WTC11 (cell line): ENCODE data around the gene GATB.

Source experiments
- IRF2 ChIP-seq: sonication (generic); formaldehyde crosslinking; IDR thresholded peaks from 2 replicates; pipeline ENCODE4 v1.8.0; 2022; ENCODE audit warnings: low read depth, missing genetic modification reagents, borderline replicate concordance
- JUN ChIP-seq: sonication (generic); formaldehyde crosslinking; IDR thresholded peaks from 2 replicates; pipeline ENCODE4 v1.8.0; 2023; ENCODE audit warnings: mild to moderate bottlenecking, missing genetic modification reagents
- TF ChIP-seq, protein P1 (sequence below): fragments of 250-450 bp; sonication (Bioruptor Pico); IDR thresholded peaks from 2 replicates; pipeline ENCODE4 v1.9.0; 2021; ENCODE audit warnings: mild to moderate bottlenecking, borderline replicate concordance

DNA sequence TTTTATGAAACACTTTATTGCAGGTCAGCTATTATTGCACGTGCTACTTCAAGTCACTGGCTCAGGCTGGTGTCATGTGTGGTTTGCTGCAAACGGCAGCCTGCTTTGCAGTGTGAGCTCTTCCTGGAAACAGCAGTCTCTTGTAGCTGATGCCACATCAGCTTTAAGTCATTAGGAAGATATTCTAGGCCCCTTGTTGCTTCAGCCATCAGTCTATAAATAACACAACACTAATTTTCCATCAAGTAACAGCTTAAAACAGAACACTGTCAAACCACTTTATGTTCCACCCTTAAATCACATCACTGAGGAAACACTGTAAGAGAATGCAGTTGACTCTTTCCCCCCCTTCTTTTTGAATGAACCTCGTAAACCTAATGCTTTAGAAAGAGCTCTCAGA, 93.8 kb downstream of the GATB start:
- TF ChIP-seq IRF2 (CRISPR knock-in tag): no peak
- TF ChIP-seq, protein P1, sequence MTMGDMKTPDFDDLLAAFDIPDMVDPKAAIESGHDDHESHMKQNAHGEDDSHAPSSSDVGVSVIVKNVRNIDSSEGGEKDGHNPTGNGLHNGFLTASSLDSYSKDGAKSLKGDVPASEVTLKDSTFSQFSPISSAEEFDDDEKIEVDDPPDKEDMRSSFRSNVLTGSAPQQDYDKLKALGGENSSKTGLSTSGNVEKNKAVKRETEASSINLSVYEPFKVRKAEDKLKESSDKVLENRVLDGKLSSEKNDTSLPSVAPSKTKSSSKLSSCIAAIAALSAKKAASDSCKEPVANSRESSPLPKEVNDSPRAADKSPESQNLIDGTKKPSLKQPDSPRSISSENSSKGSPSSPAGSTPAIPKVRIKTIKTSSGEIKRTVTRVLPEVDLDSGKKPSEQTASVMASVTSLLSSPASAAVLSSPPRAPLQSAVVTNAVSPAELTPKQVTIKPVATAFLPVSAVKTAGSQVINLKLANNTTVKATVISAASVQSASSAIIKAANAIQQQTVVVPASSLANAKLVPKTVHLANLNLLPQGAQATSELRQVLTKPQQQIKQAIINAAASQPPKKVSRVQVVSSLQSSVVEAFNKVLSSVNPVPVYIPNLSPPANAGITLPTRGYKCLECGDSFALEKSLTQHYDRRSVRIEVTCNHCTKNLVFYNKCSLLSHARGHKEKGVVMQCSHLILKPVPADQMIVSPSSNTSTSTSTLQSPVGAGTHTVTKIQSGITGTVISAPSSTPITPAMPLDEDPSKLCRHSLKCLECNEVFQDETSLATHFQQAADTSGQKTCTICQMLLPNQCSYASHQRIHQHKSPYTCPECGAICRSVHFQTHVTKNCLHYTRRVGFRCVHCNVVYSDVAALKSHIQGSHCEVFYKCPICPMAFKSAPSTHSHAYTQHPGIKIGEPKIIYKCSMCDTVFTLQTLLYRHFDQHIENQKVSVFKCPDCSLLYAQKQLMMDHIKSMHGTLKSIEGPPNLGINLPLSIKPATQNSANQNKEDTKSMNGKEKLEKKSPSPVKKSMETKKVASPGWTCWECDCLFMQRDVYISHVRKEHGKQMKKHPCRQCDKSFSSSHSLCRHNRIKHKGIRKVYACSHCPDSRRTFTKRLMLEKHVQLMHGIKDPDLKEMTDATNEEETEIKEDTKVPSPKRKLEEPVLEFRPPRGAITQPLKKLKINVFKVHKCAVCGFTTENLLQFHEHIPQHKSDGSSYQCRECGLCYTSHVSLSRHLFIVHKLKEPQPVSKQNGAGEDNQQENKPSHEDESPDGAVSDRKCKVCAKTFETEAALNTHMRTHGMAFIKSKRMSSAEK (CRISPR knock-in tag): no peak
- TF ChIP-seq JUN (CRISPR knock-in tag): no peak
